GM12892 (cell line): ENCODE results near the gene LFNG.
A peak's percentile ranks its signal among the peaks of the same experiment; 100 is the strongest.
"Not testable (repeated sequence)": the region's sequence is repeated elsewhere in the genome, so short reads cannot be mapped to it uniquely, and the experiment has no call there.

Experiments used
- DNase-seq: peaks from one replicate; pipeline ENCODE4 v3.0.0; 2011; ENCODE audit not compliant: insufficient read length
- FAIRE-seq: peaks from 2 replicates; lab custom pipeline; 2011; peaks lifted over from hg19 to GRCh38; lab: Jason Lieb, UNC
- POLR2A ChIP-seq: IDR thresholded peaks from 2 replicates; pipeline ENCODE4 v1.6.1; 2011; ENCODE audit warnings: low read depth, low read length, control low read depth
- POLR2AphosphoS5 ChIP-seq: IDR thresholded peaks from 2 replicates; pipeline ENCODE4 v1.6.1; 2011; ENCODE audit warnings: low read depth, low read length, control low read depth
- TAF1 ChIP-seq: IDR thresholded peaks from 2 replicates; pipeline ENCODE4 v1.6.1; 2011; ENCODE audit warnings: low read depth, mild to moderate bottlenecking, control low read depth, low read length, borderline replicate concordance

The LFNG gene

GRCh38 chr7:2553831-2554581 lies 34.4 kb downstream of the LFNG start:
- FAIRE-seq (no peak), DNase-seq (no peak)
- TF ChIP-seq POLR2AphosphoS5, result no peak
- TF ChIP-seq TAF1, result no peak
- TF ChIP-seq POLR2A, result no peak

- FAIRE-seq, result no peak
- TF ChIP-seq POLR2A (no peak), POLR2AphosphoS5 (no peak), TAF1 (no peak)
- DNase-seq, result peak; percentile 39
Observed at GRCh38 chr7:2554661-2555111, 35.1 kb downstream of the LFNG start.

- peak; percentile 95 for DNase-seq
- peak; percentile 62 for TF ChIP-seq TAF1
- TF ChIP-seq POLR2AphosphoS5, result peak; percentile 57
- peak; percentile 84; the same call in 1 of the 2 replicates for TF ChIP-seq POLR2A
- FAIRE-seq, result peak; percentile 84
Observed at GRCh38 chr7:2555121-2556052, 35.8 kb downstream of the LFNG start, which contains the start of gene BRAT1. BRAT1 (minus strand) TSS chr7:2555524; CDS start chr7:2554431, 1,093 bp downstream.

- FAIRE-seq, result peak; percentile 94
- TF ChIP-seq POLR2A, result no peak
- no peak for TF ChIP-seq TAF1
- no peak for TF ChIP-seq POLR2AphosphoS5
- DNase-seq, result peak; percentile 81
Observed at GRCh38 chr7:2558629-2559282, 39.2 kb downstream of the LFNG start, which contains the start of gene IQCE. IQCE (plus strand) TSS chr7:2558979; CDS start chr7:2559182, 203 bp downstream.

GRCh38 chr7:2559283-2559950 lies 39.8 kb downstream of the LFNG start:
- TF ChIP-seq TAF1, result no peak
- no peak for TF ChIP-seq POLR2AphosphoS5
- no peak for TF ChIP-seq POLR2A
- FAIRE-seq, result no peak
- DNase-seq, result no peak

GRCh38 chr7:2563955-2564354 lies 44.4 kb downstream of the LFNG start:
- DNase-seq, FAIRE-seq: not testable (repeated sequence)

GRCh38 chr7:2564970-2565540 lies 45.5 kb downstream of the LFNG start:
- DNase-seq, result no peak
- TF ChIP-seq TAF1 (no peak), POLR2A (no peak), POLR2AphosphoS5 (no peak)
- no peak for FAIRE-seq

- TF ChIP-seq POLR2AphosphoS5 (no peak), POLR2A (no peak), TAF1 (no peak)
- no peak for FAIRE-seq
- no peak for DNase-seq
Observed at GRCh38 chr7:2566348-2566889, 46.8 kb downstream of the LFNG start.

- DNase-seq (peak; percentile 66), FAIRE-seq (peak; percentile 97)
- TF ChIP-seq POLR2A (no peak), POLR2AphosphoS5 (no peak), TAF1 (no peak)
Observed at GRCh38 chr7:2566890-2567678, 47.5 kb downstream of the LFNG start.
